Measurements from ENCODE around the gene CHST11.
"Not testable (repeated sequence)": the region's sequence is repeated elsewhere in the genome, so short reads cannot be mapped to it uniquely, and the experiment has no call there.

Gene CHST11

GRCh38 chr12:104733717-104734175 lies 277.0 kb downstream of the CHST11 start:
- DNase-seq (ENCODE audit: low read depth in 2 of 3, low spot score in 2 of 3): no peak

- DNase-seq (ENCODE audit: low read depth in 2 of 3, low spot score in 2 of 3): no peak
Measured at GRCh38 chr12:104734541-104735095, 277.9 kb downstream of the CHST11 start.

DNA sequence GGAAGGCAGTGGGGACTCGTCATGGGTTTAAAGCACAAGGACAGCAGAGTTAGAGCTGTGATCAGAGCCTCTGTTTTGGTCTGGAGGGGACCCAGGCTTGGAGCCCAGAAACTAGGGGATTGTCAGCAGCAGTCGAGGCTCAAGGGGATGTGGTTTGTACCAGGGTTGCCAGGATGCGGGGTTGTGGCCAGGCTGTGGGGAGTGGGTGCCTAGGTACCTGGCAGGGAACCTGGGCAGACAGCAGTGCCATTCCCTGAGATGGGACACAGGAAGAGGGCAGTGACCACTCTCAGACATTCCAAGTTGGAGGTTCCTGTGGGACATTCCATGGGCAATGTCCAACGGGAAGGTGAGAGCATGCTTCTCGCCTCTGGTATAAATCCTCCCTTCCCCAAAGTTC lies 279.1 kb downstream of the CHST11 start:
- DNase-seq (ENCODE audit: low read depth in 2 of 3, low spot score in 2 of 3): no peak

- no peak for DNase-seq (ENCODE audit: low read depth in 2 of 3, low spot score in 2 of 3)
Measured at GRCh38 chr12:104736307-104736706, 279.6 kb downstream of the CHST11 start.

- DNase-seq (ENCODE audit: low read depth in 2 of 3, low spot score in 2 of 3): no peak
Measured at GRCh38 chr12:104737113-104737512, 280.4 kb downstream of the CHST11 start.

DNA sequence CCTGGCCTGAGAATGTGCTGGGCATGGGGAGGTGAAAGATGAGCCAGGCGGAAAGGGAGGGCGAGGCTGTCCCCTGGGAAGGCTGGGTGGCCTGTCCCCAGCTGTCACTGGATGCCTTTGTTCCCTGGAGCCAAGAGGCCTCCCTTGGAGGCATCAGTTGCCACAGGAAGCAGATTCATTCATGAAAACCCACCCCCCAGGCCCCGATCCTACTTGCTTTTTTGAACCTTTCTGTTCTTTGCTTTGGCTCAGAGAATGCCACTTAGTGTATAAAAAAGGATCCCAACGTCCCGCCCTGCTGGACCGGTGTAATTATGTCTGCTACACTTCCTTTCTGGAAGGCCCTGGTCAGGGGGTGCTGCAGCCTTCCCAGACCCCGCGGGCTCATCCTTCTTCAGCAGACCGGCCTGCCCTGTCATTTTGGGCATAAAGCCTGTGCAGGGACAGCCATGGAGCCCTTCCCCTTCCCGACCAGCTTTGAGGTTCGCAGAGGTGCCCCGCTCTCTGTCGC lies 281.1 kb downstream of the CHST11 start:
- no peak for DNase-seq (ENCODE audit: low read depth in 2 of 3, low spot score in 2 of 3)

DNA sequence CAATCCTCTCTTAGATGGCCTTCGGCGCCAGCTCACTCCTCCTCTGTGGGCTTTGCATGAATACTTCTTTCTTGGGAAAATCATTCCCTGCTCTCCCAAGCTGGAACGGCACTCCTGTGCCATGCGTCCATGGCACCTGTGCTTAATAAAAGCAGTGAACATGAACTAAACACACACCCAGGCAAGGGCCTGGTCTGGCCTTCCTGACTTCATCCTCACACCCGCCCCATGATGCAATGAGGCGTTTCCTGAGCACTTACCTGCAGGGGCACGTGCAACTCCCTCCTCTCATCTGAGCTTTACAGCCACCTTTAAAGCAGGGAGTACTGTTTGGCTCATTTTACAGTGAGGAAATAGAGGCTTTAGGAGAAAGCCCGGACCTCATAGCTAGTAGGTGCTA lies 281.6 kb downstream of the CHST11 start:
- DNase-seq (ENCODE audit: low read depth in 2 of 3, low spot score in 2 of 3): no peak

DNA sequence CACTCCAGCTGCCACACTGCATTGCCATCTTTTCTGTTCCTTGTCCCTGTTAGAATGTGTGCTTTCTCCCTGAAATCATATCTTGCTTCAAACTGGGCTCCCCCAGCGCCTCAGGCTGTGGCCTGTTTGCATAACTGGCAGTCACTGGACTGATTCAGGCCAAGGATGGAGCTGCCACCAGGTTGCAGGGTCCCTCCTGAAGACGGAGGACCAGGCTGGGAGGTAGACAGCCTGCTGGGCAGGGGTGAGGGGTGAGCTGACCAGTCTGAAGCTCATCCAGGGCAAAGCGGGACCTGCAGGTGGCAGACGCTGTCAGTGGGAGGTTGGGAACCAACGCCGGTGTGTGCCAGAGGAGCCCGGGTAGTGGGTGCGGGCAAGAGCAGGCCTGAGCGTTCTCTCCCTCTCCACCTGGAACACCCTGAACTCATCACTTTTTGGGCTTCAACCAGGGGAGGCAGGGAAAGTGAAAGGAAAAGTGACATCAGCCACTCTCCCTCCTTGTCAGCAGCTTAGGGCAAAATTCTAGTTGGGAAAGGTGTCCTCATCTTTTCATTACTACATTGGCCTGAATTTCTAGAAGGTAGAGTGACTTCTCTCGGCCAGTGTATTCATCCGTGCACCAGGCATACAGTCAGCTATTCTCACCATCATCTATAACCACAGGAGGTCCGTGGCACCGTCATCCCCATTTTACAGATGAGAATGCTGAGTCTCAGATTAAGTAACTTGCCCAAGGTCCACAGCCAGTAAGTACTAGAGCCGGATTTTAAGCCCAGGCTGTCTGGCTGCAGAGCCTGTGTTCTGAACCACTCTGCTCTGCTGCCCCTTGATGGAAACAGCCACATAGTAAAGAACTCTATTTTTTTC lies 282.3 kb downstream of the CHST11 start:
- DNase-seq (ENCODE audit: low read depth in 2 of 3, low spot score in 2 of 3): no peak

GRCh38 chr12:104740668-104741067 lies 283.9 kb downstream of the CHST11 start:
- no peak for DNase-seq (ENCODE audit: low read depth in 2 of 3, low spot score in 2 of 3)

- no peak for DNase-seq (ENCODE audit: low read depth in 2 of 3, low spot score in 2 of 3)
Measured at GRCh38 chr12:104741077-104741476, 284.3 kb downstream of the CHST11 start.

DNA sequence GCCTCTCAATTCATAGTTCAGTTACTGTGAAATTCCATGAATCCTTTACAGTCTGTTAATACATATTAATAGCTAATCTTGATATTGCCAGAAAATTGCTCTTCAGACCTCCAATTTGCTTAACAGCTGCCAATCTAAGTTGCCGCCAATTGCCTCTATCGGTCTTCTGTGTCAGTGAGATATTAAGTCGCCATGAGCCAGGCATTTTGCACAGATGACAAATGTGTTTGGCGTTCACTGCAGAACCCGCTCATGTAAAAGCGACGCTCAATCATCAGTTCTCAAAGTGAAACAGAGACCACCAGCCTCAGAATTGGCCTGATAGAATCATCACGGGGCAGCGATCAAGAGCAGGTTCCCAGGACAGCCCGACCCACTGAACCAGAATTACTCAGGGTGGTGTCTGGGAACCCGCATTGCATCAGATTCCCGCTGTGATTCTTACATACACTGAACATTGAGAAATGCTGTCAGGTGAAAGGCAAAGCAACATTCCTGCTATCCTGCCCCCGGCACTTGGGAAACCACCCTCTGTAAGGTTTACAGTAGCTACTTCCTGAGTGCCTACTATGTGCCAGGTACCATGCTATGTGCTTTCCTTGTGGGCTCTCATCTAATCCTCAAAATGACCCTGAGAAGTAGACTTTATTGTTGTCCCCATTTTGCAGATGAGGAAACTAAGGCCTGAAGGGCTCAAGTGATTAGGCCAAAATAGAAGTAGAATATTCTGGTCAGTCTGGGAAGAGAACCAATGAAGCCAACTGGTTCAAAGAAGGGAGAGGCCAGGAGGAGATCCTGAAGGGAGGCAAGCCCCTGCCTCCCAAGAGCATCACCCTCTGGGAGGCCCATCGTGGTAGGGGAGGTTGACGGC lies 285.0 kb downstream of the CHST11 start:
- no peak for DNase-seq (ENCODE audit: low read depth in 2 of 3, low spot score in 2 of 3)

GRCh38 chr12:104742551-104743201 lies 285.9 kb downstream of the CHST11 start:
- DNase-seq (ENCODE audit: low read depth in 2 of 3, low spot score in 2 of 3): no peak

GRCh38 chr12:104743202-104743580 lies 286.4 kb downstream of the CHST11 start:
- no peak for DNase-seq (ENCODE audit: low read depth in 2 of 3, low spot score in 2 of 3)

DNA sequence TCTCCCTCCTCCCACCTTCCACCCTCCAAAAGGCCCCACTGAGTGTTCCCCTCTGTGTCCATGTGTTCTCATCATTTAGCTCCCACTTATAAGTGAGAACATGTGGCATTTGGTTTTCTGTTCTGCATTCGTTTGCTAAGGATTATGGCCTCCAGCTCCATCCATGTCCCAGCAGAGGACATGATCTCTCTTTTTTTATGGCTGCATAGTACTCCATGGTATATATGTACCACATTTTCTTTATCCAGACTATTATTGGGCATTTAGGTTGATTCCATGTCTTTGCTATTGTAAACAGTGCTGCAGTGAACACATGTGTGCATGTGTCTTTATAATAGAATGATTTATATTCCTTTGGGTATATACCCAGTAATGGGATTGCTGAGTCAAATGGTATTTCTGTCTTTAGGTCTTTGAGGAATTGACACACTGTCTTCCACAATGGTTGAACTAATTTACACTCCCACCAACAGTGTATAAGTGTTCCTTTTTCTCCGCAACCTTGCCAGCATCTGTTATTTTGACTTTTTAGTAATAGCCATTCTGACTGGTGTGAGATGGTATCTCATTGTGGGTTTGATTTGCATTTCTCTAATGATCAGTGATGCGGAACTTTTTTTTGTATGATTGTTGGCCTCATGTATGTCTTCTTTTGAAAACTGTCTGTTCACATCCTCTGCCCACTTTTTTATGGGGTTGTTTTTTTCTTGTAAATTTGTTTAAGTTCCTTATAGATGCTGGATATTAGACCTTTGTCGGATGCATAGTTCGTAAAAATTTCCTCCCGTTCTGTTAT lies 287.2 kb downstream of the CHST11 start:
- not testable (repeated sequence) for DNase-seq (ENCODE audit: low read depth in 2 of 3, low spot score in 2 of 3)

DNA sequence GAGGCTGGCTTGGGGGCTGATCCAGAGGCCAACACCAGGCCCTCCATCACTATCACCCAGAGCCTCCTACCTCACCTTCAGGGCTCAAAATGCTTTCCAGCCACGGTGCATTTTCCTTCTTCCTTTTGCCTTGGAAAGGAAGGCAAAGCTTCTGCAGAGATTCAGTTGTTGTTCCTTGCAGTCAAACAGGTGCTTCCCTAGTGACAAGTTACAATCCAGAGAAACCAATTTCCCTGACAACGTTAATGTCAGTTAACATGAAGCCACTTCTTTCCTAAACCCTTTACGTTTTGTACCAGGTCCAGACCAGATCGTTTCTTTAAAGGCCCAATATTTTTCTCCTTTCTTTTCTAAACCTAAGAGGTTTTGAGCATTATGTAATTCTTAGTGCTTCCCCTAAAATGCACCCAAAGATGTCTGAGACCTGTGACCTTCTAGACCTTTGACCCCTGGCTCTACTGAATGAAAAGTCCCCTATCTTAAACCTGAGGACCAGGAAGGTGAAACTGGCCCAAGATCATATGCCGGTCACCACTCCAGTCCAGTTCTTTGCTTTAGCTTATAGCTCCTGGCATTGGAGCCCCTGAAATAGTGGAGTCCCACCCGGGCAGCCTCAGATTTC lies 289.8 kb downstream of the CHST11 start:
- DNase-seq (ENCODE audit: low read depth in 2 of 3, low spot score in 2 of 3): no peak

- DNase-seq (ENCODE audit: low read depth in 2 of 3, low spot score in 2 of 3): no peak
Measured at GRCh38 chr12:104747330-104747729, 290.6 kb downstream of the CHST11 start.

- DNase-seq (ENCODE audit: low read depth in 2 of 3, low spot score in 2 of 3): no peak
Measured at GRCh38 chr12:104747955-104748354, 291.2 kb downstream of the CHST11 start.

GRCh38 chr12:104748356-104748755 lies 291.6 kb downstream of the CHST11 start:
- no peak for DNase-seq (ENCODE audit: low read depth in 2 of 3, low spot score in 2 of 3)

DNA sequence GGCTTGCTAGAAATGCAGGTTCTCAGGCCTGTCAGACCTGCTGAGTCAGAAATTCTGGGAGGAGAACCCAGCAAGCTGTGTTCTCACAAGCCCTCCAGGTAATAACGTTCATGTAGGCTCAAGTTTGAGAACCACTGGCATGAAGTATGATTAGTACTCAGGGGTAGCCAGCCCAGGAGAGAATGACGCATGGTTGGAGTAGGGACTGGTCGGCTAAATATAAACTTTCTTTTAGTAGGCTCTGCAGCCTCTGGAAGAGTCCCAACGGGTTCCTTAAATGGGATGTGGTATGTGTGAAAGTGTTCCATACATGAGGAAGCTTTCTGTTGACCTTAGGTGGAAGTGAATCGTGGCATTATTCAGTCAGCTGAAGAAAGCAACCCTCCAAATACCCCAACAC lies 292.0 kb downstream of the CHST11 start:
- DNase-seq (ENCODE audit: low read depth in 2 of 3, low spot score in 2 of 3): no peak

GRCh38 chr12:104749545-104749944 lies 292.8 kb downstream of the CHST11 start:
- no peak for DNase-seq (ENCODE audit: low read depth in 2 of 3, low spot score in 2 of 3)

Data from activated CD8-positive, alpha-beta memory T cell treated with anti-CD3 and anti-CD28 coated beads for 48 hours (primary cell).